ENCODE measurements around the gene XYLT1.

XYLT1 gene

GRCh38 chr16:17275076-17276009, 195.4 kb downstream of the XYLT1 start:
- no peak for DNase-seq

GRCh38 chr16:17273142-17273561, 197.6 kb downstream of the XYLT1 start:
- DNase-seq = no peak

GRCh38 chr16:17272716-17273115, 198.0 kb downstream of the XYLT1 start:
- no peak for DNase-seq

- peak; percentile 70 for DNase-seq
Measured at GRCh38 chr16:17271687-17272086, 199.1 kb downstream of the XYLT1 start.

GRCh38 chr16:17270683-17271109, 200.1 kb downstream of the XYLT1 start:
- no peak for DNase-seq

- DNase-seq = no peak
Measured at GRCh38 chr16:17270111-17270510, 200.6 kb downstream of the XYLT1 start.

GRCh38 chr16:17269439-17269838, 201.3 kb downstream of the XYLT1 start:
- DNase-seq = no peak

GRCh38 chr16:17266608-17267313, 204.0 kb downstream of the XYLT1 start:
- no peak for DNase-seq

GRCh38 chr16:17265154-17265553, 205.6 kb downstream of the XYLT1 start:
- no peak for DNase-seq

- DNase-seq = no peak
Measured at GRCh38 chr16:17261197-17261858, 209.4 kb downstream of the XYLT1 start.

- no peak for DNase-seq
Measured at GRCh38 chr16:17260276-17260849, 210.4 kb downstream of the XYLT1 start.

GRCh38 chr16:17259751-17260270, 210.9 kb downstream of the XYLT1 start:
- DNase-seq = no peak

GRCh38 chr16:17258848-17259713, 211.7 kb downstream of the XYLT1 start:
- DNase-seq = no peak

GRCh38 chr16:17258077-17258599, 212.6 kb downstream of the XYLT1 start:
- no peak for DNase-seq

- DNase-seq = no peak
Measured at GRCh38 chr16:17257426-17258023, 213.2 kb downstream of the XYLT1 start.

- no peak for DNase-seq
Measured at GRCh38 chr16:17252701-17253100, 218.1 kb downstream of the XYLT1 start.

- DNase-seq = no peak
Measured at GRCh38 chr16:17252064-17252463, 218.7 kb downstream of the XYLT1 start.

- DNase-seq = no peak
Measured at GRCh38 chr16:17251496-17251895, 219.3 kb downstream of the XYLT1 start.

GRCh38 chr16:17246974-17247732, 223.6 kb downstream of the XYLT1 start:
- no peak for DNase-seq

- no peak for DNase-seq
Measured at GRCh38 chr16:17246268-17246885, 224.4 kb downstream of the XYLT1 start.
